ENCODE data around the gene PREP.
"Not testable (repeated sequence)": the region's sequence is repeated elsewhere in the genome, so short reads cannot be mapped to it uniquely, and the experiment has no call there.

PREP gene

GRCh38 chr6:105424175-105424783, 21.4 kb upstream of the PREP start:
- Histone ChIP-seq H3K4me3 (replicated peaks; ENCODE audit: insufficient read depth, low read length) (no peak overlapping the region), H3K27ac (replicated peaks) (no peak overlapping the region), H3K27me3 (ENCODE audit: insufficient read depth, poor library complexity, severe bottlenecking) (no peaks in the 10 kb centered on the region)
- no peak for TF ChIP-seq GABPA (IDR thresholded peaks at IDR 0.05; ENCODE audit: low read depth)
- TF ChIP-seq CTCF (IDR thresholded peaks at IDR 0.05; ENCODE audit: insufficient read depth, low read length): peak; percentile 54
- peak in 1 of 2 experiments; percentile 50 for DNase-seq (ENCODE audit: low read depth in 1 of 2, low spot score in 1 of 2)

GRCh38 chr6:105416971-105417370, 14.1 kb upstream of the PREP start:
- H3K27ac ChIP-seq (replicated peaks); H3K4me3 ChIP-seq (replicated peaks; ENCODE audit: insufficient read depth, low read length); H3K27me3 ChIP-seq (ENCODE audit: insufficient read depth, poor library complexity, severe bottlenecking); DNase-seq (ENCODE audit: low read depth in 1 of 2, low spot score in 1 of 2): not testable (repeated sequence)

GRCh38 chr6:105409734-105410133, 6.9 kb upstream of the PREP start:
- DNase-seq (ENCODE audit: low read depth in 1 of 2, low spot score in 1 of 2): no peak
- TF ChIP-seq SPI1 (IDR thresholded peaks at IDR 0.05; ENCODE audit: borderline replicate concordance, low read depth): no peak
- no peak for TF ChIP-seq REST (IDR thresholded peaks at IDR 0.05; ENCODE audit: insufficient replicate concordance, low read depth)
- TF ChIP-seq GABPA (IDR thresholded peaks at IDR 0.05; ENCODE audit: low read depth): no peak
- no peak for TF ChIP-seq CTCF (IDR thresholded peaks at IDR 0.05; ENCODE audit: insufficient read depth, low read length)
- no peak for TF ChIP-seq POLR2AphosphoS5 (IDR thresholded peaks at IDR 0.05; ENCODE audit: low read depth)
- H3K4me3 ChIP-seq (replicated peaks; ENCODE audit: insufficient read depth, low read length): no peak overlapping the region
- H3K27ac ChIP-seq (replicated peaks): no peak overlapping the region
- peaks cover 2% of the 10 kb centered on the region for H3K27me3 ChIP-seq (ENCODE audit: insufficient read depth, poor library complexity, severe bottlenecking)

GRCh38 chr6:105402090-105402938, 568 bp downstream of the PREP start:
- Histone ChIP-seq H3K27ac (replicated peaks) (peak overlapping the region; percentile 87), H3K4me3 (replicated peaks; ENCODE audit: insufficient read depth, low read length) (peak overlapping the region; percentile 81), H3K27me3 (ENCODE audit: insufficient read depth, poor library complexity, severe bottlenecking) (no peaks in the 10 kb centered on the region)
- peak; percentile 4; the same call in 1 of the 2 replicates for TF ChIP-seq SPI1 (IDR thresholded peaks at IDR 0.05; ENCODE audit: borderline replicate concordance, low read depth)
- TF ChIP-seq POLR2AphosphoS5 (IDR thresholded peaks at IDR 0.05; ENCODE audit: low read depth): no peak
- DNase-seq (ENCODE audit: low read depth in 1 of 2, low spot score in 1 of 2): peak in 1 of 2 experiments; percentile 46

GRCh38 chr6:105401247-105402089, 1.4 kb downstream of the PREP start:
- Histone ChIP-seq H3K27ac (replicated peaks) (peak overlapping the region; percentile 87; the same call in 1 of the 2 replicates), H3K27me3 (ENCODE audit: insufficient read depth, poor library complexity, severe bottlenecking) (no peaks in the 10 kb centered on the region), H3K4me3 (replicated peaks; ENCODE audit: insufficient read depth, low read length) (peak overlapping the region; percentile 81)
- DNase-seq (ENCODE audit: low read depth in 1 of 2, low spot score in 1 of 2): no peak
- no peak for TF ChIP-seq SPI1 (IDR thresholded peaks at IDR 0.05; ENCODE audit: borderline replicate concordance, low read depth)
- no peak for TF ChIP-seq POLR2AphosphoS5 (IDR thresholded peaks at IDR 0.05; ENCODE audit: low read depth)
- no peak for TF ChIP-seq GABPA (IDR thresholded peaks at IDR 0.05; ENCODE audit: low read depth)
- TF ChIP-seq CTCF (IDR thresholded peaks at IDR 0.05; ENCODE audit: insufficient read depth, low read length): no peak
- TF ChIP-seq REST (IDR thresholded peaks at IDR 0.05; ENCODE audit: insufficient replicate concordance, low read depth): no peak
